GM19468 (cell line): ENCODE results near the gene CERS6.

Source experiments
- ATAC-seq: cut with Tn5 transposase; IDR thresholded peaks from one replicate; pipeline ENCODE4 v1.9.1; 2021; ENCODE audit warnings: mild to moderate bottlenecking, moderate library complexity, moderate number of reproducible peaks; ENCODE audit not compliant: unreplicated experiment; ENCODE audit errors: extremely low read depth

The CERS6 gene

GRCh38 chr2:168526641-168527040, 70.6 kb downstream of the CERS6 start:
- ATAC-seq = no peak

- ATAC-seq = no peak
Observed at GRCh38 chr2:168528016-168528415, 71.9 kb downstream of the CERS6 start.

GRCh38 chr2:168528469-168528868, 72.4 kb downstream of the CERS6 start:
- no peak for ATAC-seq

GRCh38 chr2:168529054-168529833, 73.2 kb downstream of the CERS6 start:
- ATAC-seq = no peak

GRCh38 chr2:168529900-168530561, 74.0 kb downstream of the CERS6 start:
- no peak for ATAC-seq

GRCh38 chr2:168530982-168531622, 75.0 kb downstream of the CERS6 start:
- no peak for ATAC-seq

GRCh38 chr2:168534926-168535325, 78.9 kb downstream of the CERS6 start:
- no peak for ATAC-seq

- no peak for ATAC-seq
Observed at GRCh38 chr2:168536925-168537466, 80.9 kb downstream of the CERS6 start.

GRCh38 chr2:168538133-168538532, 82.1 kb downstream of the CERS6 start:
- ATAC-seq = no peak

GRCh38 chr2:168538534-168538933, 82.5 kb downstream of the CERS6 start:
- ATAC-seq = no peak

- no peak for ATAC-seq
Observed at GRCh38 chr2:168539945-168540344, 83.9 kb downstream of the CERS6 start.

GRCh38 chr2:168541858-168542257, 85.8 kb downstream of the CERS6 start:
- no peak for ATAC-seq

GRCh38 chr2:168543037-168543436, 87.0 kb downstream of the CERS6 start:
- ATAC-seq = no peak

GRCh38 chr2:168543935-168544334, 87.9 kb downstream of the CERS6 start:
- ATAC-seq = no peak

- ATAC-seq = no peak
Observed at GRCh38 chr2:168545439-168546082, 89.5 kb downstream of the CERS6 start.

- no peak for ATAC-seq
Observed at GRCh38 chr2:168550670-168551069, 94.6 kb downstream of the CERS6 start.

- peak; percentile 72 for ATAC-seq
Observed at GRCh38 chr2:168552450-168552856, 96.4 kb downstream of the CERS6 start.

GRCh38 chr2:168555283-168555682, 99.2 kb downstream of the CERS6 start:
- ATAC-seq = no peak

- no peak for ATAC-seq
Observed at GRCh38 chr2:168559187-168559586, 103.1 kb downstream of the CERS6 start.

GRCh38 chr2:168560817-168561499, 104.9 kb downstream of the CERS6 start:
- peak; percentile 24 for ATAC-seq
